ENCODE data around the gene CERK. TPM values are rescaled to one million over a fixed set of nuclear protein-coding genes. Genes with fewer than 3 reads are reported as not detected.

CERK gene
- total and polyA plus RNA-seq, 2 of the 8 experiments (the other 6 are each of a cell fraction or from before 2014, with no cell fraction given), result 26.6 to 59.0 TPM

- Histone ChIP-seq H3K18ac (ENCODE audit: extremely low read depth, low read length) (no peak overlapping the region), H2BK12ac (ENCODE audit: low read depth, low read length) (no peak overlapping the region), H3K27ac (ENCODE audit: low read depth, low read length) (no peak overlapping the region), H3K9me3 (ENCODE audit: insufficient read depth in 2 of 2, low read depth in 1 of 2, low read length in 1 of 2) (no peaks in the 10 kb centered on the region), H2BK15ac (ENCODE audit: low read length) (no peak overlapping the region), H3K4me3 (ENCODE audit: extremely low read depth in 1 of 4, insufficient read depth in 2 of 4, low read depth in 3 of 4, low read length in 4 of 4) (no peak overlapping the region), H3K36me3 (ENCODE audit: control insufficient read depth in 2 of 4, insufficient read depth in 4 of 4, low read length in 3 of 4) (peaks cover 12 to 63% (median 34%) of the 10 kb centered on the region in 4 experiments; a peak in 6 of 8 replicates), H3K9ac (replicated peaks in 1 of 4; ENCODE audit: extremely low read depth in 1 of 4, low read depth in 3 of 4, low read length in 3 of 4) (no peak overlapping the region), H3K79me2 (ENCODE audit: control insufficient read depth in 1 of 2, insufficient read depth in 2 of 2, low read length in 2 of 2) (no peaks in the 10 kb centered on the region), H3K23ac (ENCODE audit: insufficient read length) (no peak overlapping the region), H3K23me2 (ENCODE audit: low read depth, low read length) (no peaks in the 10 kb centered on the region), H3K4me1 (replicated peaks in 1 of 4; ENCODE audit: control insufficient read depth in 3 of 4, insufficient read depth in 4 of 4, low read length in 3 of 4) (no peaks in the 10 kb centered on the region; a peak in 1 of 7 replicates), H3K79me1 (ENCODE audit: low read depth, low read length) (no peaks in the 10 kb centered on the region), H2BK20ac (ENCODE audit: low read length) (no peak overlapping the region), H2AK5ac (ENCODE audit: low read depth, low read length) (no peak overlapping the region), H4K5ac (ENCODE audit: insufficient read length, low read depth, low read length) (no peak overlapping the region), H4K20me1 (replicated peaks in 1 of 2; ENCODE audit: control insufficient read depth in 1 of 2, insufficient read depth in 2 of 2, low read length in 2 of 2) (peaks cover 2 to 8% of the 10 kb centered on the region in 2 experiments), H3K56ac (replicated peaks; ENCODE audit: insufficient read length, low read depth, low read length) (no peak overlapping the region), H3K4ac (replicated peaks; ENCODE audit: insufficient read length, low read depth, low read length) (no peak overlapping the region), H2BK120ac (replicated peaks; ENCODE audit: low read depth, low read length) (no peak overlapping the region), H3K27me3 (replicated peaks in 1 of 4; ENCODE audit: control insufficient read depth in 3 of 4, extremely low read depth in 1 of 4, insufficient read depth in 3 of 4, low read length in 3 of 4) (no peaks in the 10 kb centered on the region), H3K14ac (ENCODE audit: insufficient read length) (no peak overlapping the region), H4K8ac (ENCODE audit: extremely low read depth, insufficient read depth, low read length) (no peak overlapping the region), H2AFZ (ENCODE audit: low read length) (no peak overlapping the region), H2BK5ac (ENCODE audit: low read depth, low read length) (no peak overlapping the region; the same call in 1 of the 2 replicates), H3K4me2 (ENCODE audit: insufficient read depth in 1 of 2, low read depth in 2 of 2, low read length in 2 of 2) (no peak overlapping the region), H4K91ac (replicated peaks; ENCODE audit: insufficient read length, low read length) (no peak overlapping the region)
- no peak for FAIRE-seq
- no peak for DNase-seq (ENCODE audit: low read depth in 1 of 2, low spot score in 2 of 2)
- CTCF ChIA-PET (ENCODE audit: partially characterized antibody), result interaction anchor here (0.8 kb wide), 1 partner anchor 105 kb away, joined by 3 read pairs; no protein-coding TSS in a partner anchor
- WGBS, 2 experiments (ENCODE audit: extremely low coverage in 1 of 2, insufficient coverage in 1 of 2, insufficient read length in 1 of 2, insufficient replicate concordance in 2 of 2, low coverage in 1 of 2, low lambda C conversion rate in 2 of 2, missing lambda C conversion rate in 1 of 2), result 89% methylated on average over 12 of the region's 15 CpGs; no CpG with 5 or more reads in 1 of the 2 experiments
- POLR2A ChIA-PET (ENCODE audit: partially characterized antibody), result interaction anchor here (0.9 kb wide), 1 partner anchor 9 kb away, joined by 3 read pairs; no protein-coding TSS in a partner anchor
- TF ChIP-seq RAD21 (IDR thresholded peaks at IDR 0.05 in 1 of 2, conservative IDR thresholded peaks at IDR 0.05 in 1 of 2; ENCODE audit: low read depth in 2 of 2, low read length in 2 of 2), result no peak
- no peak for TF ChIP-seq HDAC6 (IDR thresholded peaks at IDR 0.05; ENCODE audit: low read depth, low read length)
- no peak for TF ChIP-seq SIN3A (conservative IDR thresholded peaks at IDR 0.05 in 1 of 2, IDR thresholded peaks at IDR 0.05 in 1 of 2; ENCODE audit: low read depth in 1 of 2, low read length in 2 of 2)
- TF ChIP-seq BCL11A (IDR thresholded peaks at IDR 0.05; ENCODE audit: low read depth in 2 of 2, low read length in 2 of 2), result no peak
- no peak for TF ChIP-seq RXRA (IDR thresholded peaks at IDR 0.05; ENCODE audit: insufficient read depth, low read depth, low read length)
- TF ChIP-seq RBBP5 (IDR thresholded peaks at IDR 0.05; ENCODE audit: borderline replicate concordance, low read depth, low read length), result no peak
- TF ChIP-seq KDM4A (IDR thresholded peaks at IDR 0.05; ENCODE audit: low read depth, low read length, severe bottlenecking), result no peak
- TF ChIP-seq SIRT6 (IDR thresholded peaks at IDR 0.05; ENCODE audit: low read length), result no peak
- TF ChIP-seq BACH1 (IDR thresholded peaks at IDR 0.05; ENCODE audit: low read length), result no peak
- no peak for TF ChIP-seq RNF2 (IDR thresholded peaks at IDR 0.05; ENCODE audit: borderline replicate concordance, low read depth, low read length, missing control alignments, poor library complexity, severe bottlenecking)
Measured at GRCh38 chr22:46694416-46695170, 43.5 kb downstream of the CERK start.

All from H1 (cell line).